ENCODE results near the gene ADAMTS18. TPM values are rescaled to one million over a fixed set of nuclear protein-coding genes. Genes with fewer than 3 reads are reported as not detected.

The ADAMTS18 gene
- total RNA-seq, 4 donors from 2014 or later = 2.8 to 21.1 (median 7.8) TPM

- ATAC-seq (ENCODE audit: low FRiP score) = no peak
- no peak for DNase-seq (ENCODE audit: low spot score)
- TF ChIP-seq CTCF (IDR thresholded peaks at IDR 0.05) = no peak
Measured at GRCh38 chr16:77306075-77306474, 128.8 kb downstream of the ADAMTS18 start.

- TF ChIP-seq CTCF (IDR thresholded peaks at IDR 0.05) = no peak
- DNase-seq (ENCODE audit: low spot score) (no peak), ATAC-seq (ENCODE audit: low FRiP score) (no peak)
Measured at GRCh38 chr16:77304877-77305276, 130.0 kb downstream of the ADAMTS18 start.

GRCh38 chr16:77304134-77304533, 130.7 kb downstream of the ADAMTS18 start:
- DNase-seq (ENCODE audit: low spot score) = no peak
- TF ChIP-seq CTCF (IDR thresholded peaks at IDR 0.05) = no peak
- no peak for ATAC-seq (ENCODE audit: low FRiP score)

GRCh38 chr16:77302674-77303073, 132.2 kb downstream of the ADAMTS18 start:
- no peak for DNase-seq (ENCODE audit: low spot score)
- no peak for ATAC-seq (ENCODE audit: low FRiP score)
- TF ChIP-seq CTCF (IDR thresholded peaks at IDR 0.05) = no peak

GRCh38 chr16:77302249-77302648, 132.6 kb downstream of the ADAMTS18 start:
- no peak for ATAC-seq (ENCODE audit: low FRiP score)
- TF ChIP-seq CTCF (IDR thresholded peaks at IDR 0.05) = no peak
- no peak for DNase-seq (ENCODE audit: low spot score)

- DNase-seq (ENCODE audit: low spot score) (no peak), ATAC-seq (ENCODE audit: low FRiP score) (no peak)
- TF ChIP-seq CTCF (IDR thresholded peaks at IDR 0.05) = no peak
Measured at GRCh38 chr16:77300256-77300655, 134.6 kb downstream of the ADAMTS18 start.

- ATAC-seq (ENCODE audit: low FRiP score) (no peak), DNase-seq (ENCODE audit: low spot score) (no peak)
- TF ChIP-seq CTCF (IDR thresholded peaks at IDR 0.05) = no peak
Measured at GRCh38 chr16:77299395-77299794, 135.4 kb downstream of the ADAMTS18 start.
